NOMO-1 treated with DMSO at 0.1 percent for 48 hours (cell line): ENCODE results near the gene TP53TG5.
A peak's percentile ranks its signal among the peaks of the same experiment; 100 is the strongest.

Experiments
- DNase-seq: peaks from one replicate; lab custom pipeline; 2025; ENCODE audit not compliant: unreplicated experiment; lab: John Stamatoyannopoulos, UW

Gene TP53TG5

GRCh38 chr20:45346851-45347250 is 31.3 kb downstream of the TP53TG5 start:
- DNase-seq: no peak

- no peak for DNase-seq
These were observed 31.8 kb downstream of the TP53TG5 start for GRCh38 chr20:45346291-45346718.

- no peak for DNase-seq
These were observed 32.8 kb downstream of the TP53TG5 start for GRCh38 chr20:45345104-45345936.

GRCh38 chr20:45344168-45344860 is 33.8 kb downstream of the TP53TG5 start:
- DNase-seq: peak; percentile 68

- DNase-seq: no peak
These were observed 34.5 kb downstream of the TP53TG5 start for GRCh38 chr20:45343532-45344167.

GRCh38 chr20:45342855-45343531 is 35.1 kb downstream of the TP53TG5 start:
- DNase-seq: no peak

- no peak for DNase-seq
These were observed 35.9 kb downstream of the TP53TG5 start for GRCh38 chr20:45341939-45342854.

- DNase-seq: no peak
These were observed 36.6 kb downstream of the TP53TG5 start for GRCh38 chr20:45341579-45341938.

- DNase-seq: no peak
These were observed 37.2 kb downstream of the TP53TG5 start for GRCh38 chr20:45340951-45341350.

GRCh38 chr20:45340236-45340847 is 37.8 kb downstream of the TP53TG5 start:
- no peak for DNase-seq

GRCh38 chr20:45339799-45340198 is 38.3 kb downstream of the TP53TG5 start:
- DNase-seq: no peak

GRCh38 chr20:45339084-45339483 is 39.0 kb downstream of the TP53TG5 start:
- DNase-seq: no peak

- no peak for DNase-seq
These were observed 39.7 kb downstream of the TP53TG5 start for GRCh38 chr20:45338121-45339030.

- DNase-seq: no peak
These were observed 40.6 kb downstream of the TP53TG5 start for GRCh38 chr20:45337367-45338120.

- DNase-seq: no peak
These were observed 41.4 kb downstream of the TP53TG5 start for GRCh38 chr20:45336530-45337366.

GRCh38 chr20:45330476-45330875 is 47.6 kb downstream of the TP53TG5 start:
- DNase-seq: no peak
